Erythroblast (primary cell): ENCODE results near the gene OMP.

Experiments used
- GATA1 ChIP-seq: IDR thresholded peaks from 2 replicates; pipeline ENCODE4 v1.6.1; 2011; ENCODE audit warnings: low read depth, mild to moderate bottlenecking, control low read depth, low read length, moderate library complexity
- POLR2A ChIP-seq: IDR thresholded peaks from 2 replicates; pipeline ENCODE4 v1.6.1; 2011; ENCODE audit warnings: mild to moderate bottlenecking, low read length

DNA sequence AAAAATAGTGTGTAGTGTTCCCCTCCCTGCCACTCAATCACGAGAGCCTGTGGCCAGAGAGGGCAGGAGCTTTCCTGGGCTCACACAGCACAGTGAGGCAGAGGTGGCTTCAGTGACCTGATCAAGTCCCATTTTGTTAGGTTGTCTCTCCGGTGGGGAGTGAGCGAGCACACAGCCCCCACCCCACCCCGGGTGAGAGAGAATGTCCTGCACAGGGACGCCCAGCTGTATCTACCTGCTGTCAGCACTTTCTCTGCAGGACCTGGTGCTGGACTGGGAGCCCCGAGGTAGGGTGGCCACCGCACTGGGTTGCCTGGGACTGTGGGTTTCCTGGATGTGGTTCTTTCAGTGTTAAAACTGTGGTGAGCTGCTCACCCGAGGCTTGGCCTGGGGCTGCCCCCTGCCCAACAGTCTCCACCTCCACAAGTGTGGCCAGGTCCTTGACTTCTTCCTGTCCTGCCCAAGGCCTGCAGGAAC lies 29.8 kb upstream of the OMP start:
- TF ChIP-seq POLR2A, result no peak
- TF ChIP-seq GATA1, result no peak
